Loucy (cell line): Measurements from ENCODE around the gene AGBL4.
"Not testable (repeated sequence)": the region's sequence is repeated elsewhere in the genome, so short reads cannot be mapped to it uniquely, and the experiment has no call there.

ENCODE experiments used
- H2AFZ ChIP-seq: fragments of 200-600 bp; sonication (generic); 2 replicates; pipeline ENCODE4 v1.6.0; 2016; ENCODE audit warnings: antibody characterized with exemption, mild to moderate bottlenecking, low read length, moderate library complexity
- H3F3A ChIP-seq: fragments of 200-600 bp; 2 replicates; pipeline ENCODE4 v1.6.0; 2016; ENCODE audit warnings: antibody characterized with exemption, low read depth, mild to moderate bottlenecking
- H3K27me3 ChIP-seq: fragments of 200-600 bp; sonication (generic); 2 replicates; pipeline ENCODE4 v1.6.1; 2014; ENCODE audit warnings: low read length, mild to moderate bottlenecking; ENCODE audit not compliant: insufficient read depth, poor library complexity, severe bottlenecking
- H3K36me3 ChIP-seq: fragments of 200-600 bp; sonication (generic); 2 replicates; pipeline ENCODE4 v1.6.1; 2016; ENCODE audit warnings: low read length; ENCODE audit not compliant: insufficient read depth
- H3K4me1 ChIP-seq: fragments of 200-600 bp; sonication (generic); 2 replicates; pipeline ENCODE4 v1.5.1; 2014; ENCODE audit warnings: low read length, mild to moderate bottlenecking; ENCODE audit not compliant: insufficient read depth, poor library complexity, severe bottlenecking
- H3K4me2 ChIP-seq: fragments of 200-600 bp; sonication (generic); 2 replicates; pipeline ENCODE4 v1.6.0; 2014; ENCODE audit warnings: antibody characterized with exemption, low read length, low read depth, mild to moderate bottlenecking; ENCODE audit not compliant: poor library complexity, severe bottlenecking
- H3K4me3 ChIP-seq: fragments of 200-600 bp; sonication (generic); 2 replicates; pipeline ENCODE4 v1.5.1; 2014; ENCODE audit warnings: low read length, mild to moderate bottlenecking, mixed read lengths; ENCODE audit not compliant: poor library complexity, severe bottlenecking
- H3K79me2 ChIP-seq: fragments of 200-600 bp; sonication (generic); 2 replicates; pipeline ENCODE4 v1.6.1; 2014; ENCODE audit warnings: low read length; ENCODE audit not compliant: insufficient read depth
- H3K9ac ChIP-seq: fragments of 200-600 bp; sonication (generic); 2 replicates; pipeline ENCODE4 v1.6.0; 2014; ENCODE audit warnings: mild to moderate bottlenecking, low read depth, low read length, moderate library complexity; ENCODE audit not compliant: poor library complexity, severe bottlenecking
- H3K9me2 ChIP-seq: fragments of 200-600 bp; sonication (generic); replicated peaks from 2 replicates; pipeline ENCODE4 v1.6.1; 2016; ENCODE audit warnings: low read depth, low read length, mixed read lengths
- H3K9me3 ChIP-seq: fragments of 200-600 bp; sonication (generic); 2 replicates; pipeline ENCODE4 v1.6.1; 2014; ENCODE audit warnings: mild to moderate bottlenecking, antibody characterized with exemption, low read length, low read depth; ENCODE audit not compliant: insufficient read depth
- H4K20me1 ChIP-seq: fragments of 200-600 bp; sonication (generic); 2 replicates; pipeline ENCODE4 v1.6.0; 2014; ENCODE audit warnings: antibody characterized with exemption, low read length, mild to moderate bottlenecking; ENCODE audit not compliant: insufficient read depth, poor library complexity, severe bottlenecking
- EZH2phosphoT487 ChIP-seq: fragments of 200-600 bp; IDR thresholded peaks from 2 replicates; pipeline ENCODE4 v1.6.1; 2018; ENCODE audit warnings: antibody characterized with exemption, mild to moderate bottlenecking, moderate library complexity, borderline replicate concordance
- TF ChIP-seq, protein P1 (sequence below): fragments of 200-600 bp; sonication (generic); conservative IDR thresholded peaks from 2 replicates; pipeline ENCODE4 v1.5.1; 2014; ENCODE audit warnings: mild to moderate bottlenecking, antibody characterized with exemption, low read length

Gene AGBL4

DNA sequence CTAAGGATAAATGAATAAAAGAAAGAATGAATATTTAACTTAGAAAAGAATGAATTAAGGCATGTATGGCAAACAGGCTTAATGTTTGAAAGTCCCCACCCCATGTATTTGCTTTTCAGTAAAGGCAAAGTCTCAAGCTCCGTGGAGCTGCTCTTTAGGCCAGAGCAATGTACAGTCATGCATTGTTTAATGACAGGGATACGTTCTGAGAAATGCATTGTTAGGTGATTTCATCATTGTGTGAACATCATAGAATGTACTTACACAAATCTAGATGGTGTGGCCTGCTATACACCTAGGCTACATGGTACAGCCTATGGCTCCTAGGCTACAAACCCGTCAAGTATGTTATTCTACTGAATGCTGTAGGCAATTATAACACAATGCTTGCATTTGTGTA, 1500.2 kb downstream of the AGBL4 start:
- Histone ChIP-seq H3F3A (no peaks in the 10 kb centered on the region), H3K9ac (no peak overlapping the region), H3K9me2 (no peaks in the 10 kb centered on the region), H3K36me3 (no peaks in the 10 kb centered on the region), H3K9me3 (no peaks in the 10 kb centered on the region), H4K20me1 (no peaks in the 10 kb centered on the region), H3K4me3 (no peak overlapping the region), H3K4me1 (no peaks in the 10 kb centered on the region), H3K27me3 (no peaks in the 10 kb centered on the region), H2AFZ (no peak overlapping the region), H3K79me2 (no peaks in the 10 kb centered on the region), H3K4me2 (no peak overlapping the region)
- TF ChIP-seq, protein P1, sequence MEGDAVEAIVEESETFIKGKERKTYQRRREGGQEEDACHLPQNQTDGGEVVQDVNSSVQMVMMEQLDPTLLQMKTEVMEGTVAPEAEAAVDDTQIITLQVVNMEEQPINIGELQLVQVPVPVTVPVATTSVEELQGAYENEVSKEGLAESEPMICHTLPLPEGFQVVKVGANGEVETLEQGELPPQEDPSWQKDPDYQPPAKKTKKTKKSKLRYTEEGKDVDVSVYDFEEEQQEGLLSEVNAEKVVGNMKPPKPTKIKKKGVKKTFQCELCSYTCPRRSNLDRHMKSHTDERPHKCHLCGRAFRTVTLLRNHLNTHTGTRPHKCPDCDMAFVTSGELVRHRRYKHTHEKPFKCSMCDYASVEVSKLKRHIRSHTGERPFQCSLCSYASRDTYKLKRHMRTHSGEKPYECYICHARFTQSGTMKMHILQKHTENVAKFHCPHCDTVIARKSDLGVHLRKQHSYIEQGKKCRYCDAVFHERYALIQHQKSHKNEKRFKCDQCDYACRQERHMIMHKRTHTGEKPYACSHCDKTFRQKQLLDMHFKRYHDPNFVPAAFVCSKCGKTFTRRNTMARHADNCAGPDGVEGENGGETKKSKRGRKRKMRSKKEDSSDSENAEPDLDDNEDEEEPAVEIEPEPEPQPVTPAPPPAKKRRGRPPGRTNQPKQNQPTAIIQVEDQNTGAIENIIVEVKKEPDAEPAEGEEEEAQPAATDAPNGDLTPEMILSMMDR = no peak
- TF ChIP-seq EZH2phosphoT487 = no peak

DNA sequence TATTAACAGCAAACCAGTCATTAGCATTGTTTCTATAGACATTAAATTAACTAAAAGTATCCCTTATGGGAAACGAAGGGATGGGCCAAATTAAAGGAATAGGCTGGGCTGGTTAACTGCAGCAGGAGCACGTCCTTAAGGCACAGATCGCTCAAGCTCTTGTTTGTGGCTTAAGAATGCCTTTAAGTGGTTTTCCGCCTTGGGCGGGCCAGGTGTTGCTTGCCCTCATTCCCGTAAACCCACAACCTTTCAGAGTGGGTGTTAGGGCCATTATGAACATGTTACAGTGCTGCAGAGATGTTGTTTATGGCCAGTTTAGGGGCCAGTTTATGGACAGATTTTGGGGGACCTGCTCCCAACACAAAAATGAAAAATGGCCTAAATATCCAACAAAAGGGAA, 1503.9 kb downstream of the AGBL4 start:
- H3K27me3 ChIP-seq, H3K4me1 ChIP-seq, H3K4me3 ChIP-seq, H3K79me2 ChIP-seq, H3K9ac ChIP-seq, H2AFZ ChIP-seq, H3F3A ChIP-seq, H4K20me1 ChIP-seq, H3K36me3 ChIP-seq, H3K9me3 ChIP-seq, H3K4me2 ChIP-seq, H3K9me2 ChIP-seq: not testable (repeated sequence)

DNA sequence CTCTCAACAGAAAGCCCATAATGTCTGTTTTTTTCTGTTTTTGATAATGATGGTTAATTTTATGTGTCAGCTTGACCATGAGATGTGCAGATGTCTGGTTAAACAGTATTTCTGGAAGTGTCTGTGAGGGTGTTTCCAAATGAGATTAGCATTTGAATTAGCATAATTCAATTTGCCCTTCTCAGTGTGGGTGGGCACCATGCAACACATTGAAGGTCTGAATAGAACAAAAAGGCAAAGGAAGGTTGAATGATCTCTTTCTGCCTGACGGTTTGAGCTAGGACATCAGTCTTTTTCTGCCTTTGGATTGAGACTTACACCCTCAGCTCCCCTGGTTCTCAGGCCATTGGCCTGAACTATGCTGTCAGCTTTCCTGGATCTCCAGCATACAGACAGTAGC, 1516.9 kb downstream of the AGBL4 start:
- Histone ChIP-seq H4K20me1 (no peaks in the 10 kb centered on the region), H3K4me2 (no peak overlapping the region), H3K4me3 (no peak overlapping the region), H3F3A (no peaks in the 10 kb centered on the region), H2AFZ (no peak overlapping the region), H3K79me2 (no peaks in the 10 kb centered on the region), H3K27me3 (no peaks in the 10 kb centered on the region), H3K4me1 (no peaks in the 10 kb centered on the region), H3K9ac (no peak overlapping the region), H3K9me2 (no peaks in the 10 kb centered on the region), H3K9me3 (no peaks in the 10 kb centered on the region), H3K36me3 (no peaks in the 10 kb centered on the region)
- TF ChIP-seq EZH2phosphoT487 = no peak
- TF ChIP-seq, protein P1 = no peak

DNA sequence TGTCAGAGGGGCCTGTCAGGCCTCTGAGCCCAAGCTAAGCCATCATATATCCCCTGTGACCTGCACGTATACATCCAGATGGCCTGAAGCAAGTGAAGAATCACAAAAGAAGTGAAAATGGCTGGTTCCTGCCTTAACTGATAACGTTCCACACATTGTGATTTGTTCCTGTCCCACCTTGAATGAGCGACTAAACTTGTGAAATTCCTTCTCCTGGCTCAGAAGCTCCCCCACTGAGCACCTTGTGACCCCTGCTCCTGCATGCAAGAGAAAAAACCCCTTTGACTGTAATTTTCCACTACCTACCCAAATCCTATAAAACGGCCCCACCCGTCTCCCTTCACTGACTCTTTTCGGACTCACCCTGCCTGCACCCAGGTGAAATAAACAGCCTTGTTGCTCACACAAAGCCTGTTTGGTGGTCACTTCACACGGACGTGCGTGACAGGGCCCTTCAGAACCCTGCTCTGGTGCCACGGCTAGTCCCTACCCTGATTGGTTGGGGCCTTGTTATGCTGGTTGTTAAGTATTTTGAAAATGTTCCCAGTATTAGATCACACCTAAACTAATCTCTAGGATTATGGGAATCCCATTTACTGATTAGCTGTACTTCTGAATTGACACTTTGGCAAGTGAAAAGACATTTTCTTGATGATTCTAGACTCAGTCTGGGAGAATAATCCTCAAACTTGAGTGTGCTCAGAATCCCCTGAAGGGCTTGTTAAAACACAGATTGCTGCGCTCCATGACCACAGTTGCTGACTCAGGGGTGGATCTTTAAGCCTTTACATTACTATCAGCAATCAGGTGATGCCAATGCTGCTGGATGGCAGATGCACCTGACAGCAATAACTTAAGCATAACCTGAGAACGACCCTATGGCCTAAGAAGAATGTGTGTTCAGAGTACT, 1523.0 kb downstream of the AGBL4 start:
- Histone ChIP-seq H3K4me3 (no peak overlapping the region), H3K4me2 (no peak overlapping the region), H3K9ac (no peak overlapping the region)

More for the DNA sequence above, 1523.0 kb downstream of the AGBL4 start:
- Histone ChIP-seq H3K9me3 (no peaks in the 10 kb centered on the region), H3K27me3 (no peaks in the 10 kb centered on the region), H2AFZ (no peak overlapping the region), H3K36me3 (no peaks in the 10 kb centered on the region), H3K4me1 (no peaks in the 10 kb centered on the region), H4K20me1 (no peaks in the 10 kb centered on the region), H3K9me2 (no peaks in the 10 kb centered on the region), H3K79me2 (no peaks in the 10 kb centered on the region), H3F3A (no peaks in the 10 kb centered on the region)
- no peak for TF ChIP-seq EZH2phosphoT487
- TF ChIP-seq, protein P1 = no peak
